WTC11 (cell line): Measurements from ENCODE around the gene TRPV6. TPM values are rescaled to one million over a fixed set of nuclear protein-coding genes. Genes with fewer than 3 reads are reported as not detected.

Source experiments
- ATAC-seq: fragments of 200-7000 bp; cut with Tn5 transposase; 2 replicates; pipeline ENCODE4 v1.10.0; 2021; ENCODE audit warnings: mild to moderate bottlenecking, moderate library complexity
- CTCF ChIA-PET: fragments of 300-600 bp; sonication (Branson Sonifier 250); formaldehyde crosslinking; loops from one replicate; lab custom pipeline; 2021; ENCODE audit warnings: antibody characterized with exemption; lab: Charles Lee
- POLR2A ChIA-PET: fragments of 350-600 bp; sonication (Branson Sonifier 250); formaldehyde crosslinking; loops from one replicate; lab custom pipeline; 2021; ENCODE audit warnings: antibody characterized with exemption; lab: Charles Lee
- DNase-seq: peaks from one replicate; pipeline ENCODE4 v3.0.0; 2021; ENCODE audit warnings: low spot score
- H3K27ac Mint-ChIP-seq: 2 replicates; pipeline ENCODE4 v1.8.0; 2021; ENCODE audit warnings: mixed read lengths
- H3K27me3 Mint-ChIP-seq: 2 replicates; pipeline ENCODE4 v1.8.0; 2021; ENCODE audit warnings: low read depth, mild to moderate bottlenecking, moderate library complexity, mixed read lengths
- H3K36me3 Mint-ChIP-seq: 2 replicates; pipeline ENCODE4 v1.8.0; 2021; ENCODE audit warnings: mixed read lengths
- H3K4me1 Mint-ChIP-seq: 2 replicates; pipeline ENCODE4 v1.8.0; 2022; ENCODE audit warnings: mixed read lengths
- H3K4me3 Mint-ChIP-seq: 2 replicates; pipeline ENCODE4 v1.8.0; 2021; ENCODE audit warnings: mild to moderate bottlenecking, moderate library complexity, mixed read lengths
- H3K9me3 Mint-ChIP-seq: 2 replicates; pipeline ENCODE4 v1.8.0; 2021; ENCODE audit warnings: mixed read lengths
- ARID4B ChIP-seq: sonication (generic); formaldehyde crosslinking; IDR thresholded peaks from 2 replicates; pipeline ENCODE4 v1.8.0; 2023; ENCODE audit warnings: missing genetic modification reagents, mild to moderate bottlenecking, borderline replicate concordance
- ATF2 ChIP-seq: sonication (generic); formaldehyde crosslinking; IDR thresholded peaks from 2 replicates; pipeline ENCODE4 v1.8.1; 2022; ENCODE audit warnings: low read depth, missing genetic modification reagents, borderline replicate concordance
- CBFB ChIP-seq: sonication (generic); formaldehyde crosslinking; IDR thresholded peaks from 2 replicates; pipeline ENCODE4 v1.8.1; 2022; ENCODE audit warnings: mild to moderate bottlenecking, low read depth, missing genetic modification reagents
- CTCF ChIP-seq: fragments of 200-600 bp; IDR thresholded peaks from 2 replicates; pipeline ENCODE4 v1.8.0; 2022; ENCODE audit warnings: antibody characterized with exemption
- E2F4 ChIP-seq: sonication (generic); formaldehyde crosslinking; IDR thresholded peaks from 2 replicates; pipeline ENCODE4 v1.8.1; 2022; ENCODE audit warnings: low read depth, mild to moderate bottlenecking, moderate library complexity, missing genetic modification reagents, borderline replicate concordance
- NR1H2 ChIP-seq: sonication (generic); formaldehyde crosslinking; IDR thresholded peaks from 2 replicates; pipeline ENCODE4 v1.9.0; 2021; ENCODE audit warnings: mild to moderate bottlenecking, moderate library complexity, missing genetic modification reagents
- OVOL2 ChIP-seq: fragments of 250-450 bp; sonication (Bioruptor Pico); IDR thresholded peaks from 2 replicates; pipeline ENCODE4 v1.9.0; 2021; ENCODE audit warnings: mild to moderate bottlenecking, borderline replicate concordance
- PRDM15 ChIP-seq: sonication (generic); formaldehyde crosslinking; IDR thresholded peaks from 2 replicates; pipeline ENCODE4 v1.8.0; 2022; ENCODE audit warnings: missing genetic modification reagents
- RELA ChIP-seq: sonication (generic); formaldehyde crosslinking; IDR thresholded peaks from 2 replicates; pipeline ENCODE4 v1.8.1; 2022; ENCODE audit warnings: missing genetic modification reagents, mild to moderate bottlenecking, borderline replicate concordance
- TEAD1 ChIP-seq: sonication (generic); formaldehyde crosslinking; IDR thresholded peaks from 2 replicates; pipeline ENCODE4 v1.8.0; 2022; ENCODE audit warnings: mild to moderate bottlenecking, missing genetic modification reagents
- ZNF121 ChIP-seq: sonication (generic); formaldehyde crosslinking; IDR thresholded peaks from 2 replicates; pipeline ENCODE4 v1.8.0; 2023; ENCODE audit warnings: missing genetic modification reagents
- ZNF263 ChIP-seq: sonication (generic); formaldehyde crosslinking; IDR thresholded peaks from 2 replicates; pipeline ENCODE4 v1.8.1; 2022; ENCODE audit warnings: low read depth, mild to moderate bottlenecking, moderate library complexity, missing genetic modification reagents
- ZNF512 ChIP-seq: sonication (generic); formaldehyde crosslinking; IDR thresholded peaks from 2 replicates; pipeline ENCODE4 v1.8.1; 2022; ENCODE audit warnings: missing genetic modification reagents, borderline replicate concordance
- ZNF532 ChIP-seq: fragments of 250-450 bp; sonication (Bioruptor Pico); IDR thresholded peaks from 2 replicates; pipeline ENCODE4 v1.9.0; 2021; ENCODE audit warnings: mild to moderate bottlenecking, borderline replicate concordance
- total RNA-seq: library from RNA; stranded (reverse); gene quantifications from 3 replicates; pipeline ENCODE4 v1.2.3, GENCODE V29; 2021

The TRPV6 gene
- total RNA-seq, 1 experiment from 2014 or later, result 0.63 TPM

- ATAC-seq (no peak), DNase-seq (no peak)
- Mint-ChIP-seq H3K27ac (no peak overlapping the region), H3K9me3 (no peaks in the 10 kb centered on the region), H3K36me3 (no peaks in the 10 kb centered on the region), H3K4me3 (no peak overlapping the region), H3K4me1 (peaks cover 10% of the 10 kb centered on the region), H3K27me3 (no peaks in the 10 kb centered on the region)
- TF ChIP-seq OVOL2 (CRISPR knock-in tag) (no peak), E2F4 (CRISPR knock-in tag) (no peak), ZNF532 (no peak)
- ChIA-PET POLR2A (no interaction called here), CTCF (interaction anchor here (0.8 to 1.3 kb wide), 4 partner anchors 27 to 304 kb away, joined by 3 to 5 read pairs (median 4); no protein-coding TSS in a partner anchor)
Observed at GRCh38 chr7:142838461-142839213, 46.9 kb downstream of the TRPV6 start.

GRCh38 chr7:142836426-142836825 is 49.1 kb downstream of the TRPV6 start:
- Mint-ChIP-seq H3K36me3 (no peaks in the 10 kb centered on the region), H3K4me1 (peaks cover 10% of the 10 kb centered on the region), H3K27ac (no peak overlapping the region), H3K27me3 (no peaks in the 10 kb centered on the region), H3K9me3 (no peaks in the 10 kb centered on the region), H3K4me3 (no peak overlapping the region)
- ATAC-seq, result no peak
- ChIA-PET POLR2A (no interaction called here), CTCF (interaction anchor here (0.6 to 2.1 kb wide), 11 partner anchors 15 to 487 kb away, joined by 3 to 25 read pairs (median 7); no protein-coding TSS in a partner anchor)
- DNase-seq, result no peak
- TF ChIP-seq ZNF512, result no peak
- TF ChIP-seq RELA (CRISPR knock-in tag), result no peak
- TF ChIP-seq PRDM15 (CRISPR knock-in tag), result no peak
- TF ChIP-seq ZNF263, result no peak
- TF ChIP-seq NR1H2 (CRISPR knock-in tag), result no peak
- no peak for TF ChIP-seq TEAD1 (CRISPR knock-in tag)
- no peak for TF ChIP-seq CTCF
- no peak for TF ChIP-seq ZNF121 (CRISPR knock-in tag)
- no peak for TF ChIP-seq CBFB (CRISPR knock-in tag)
- no peak for TF ChIP-seq ATF2
- no peak for TF ChIP-seq ARID4B (CRISPR knock-in tag)
